CD4-positive, alpha-beta T cell treated with Interleukin-4 for 4 hours (primary cell): ENCODE results near the gene ARFGEF3.
"Not testable (repeated sequence)": the region's sequence is repeated elsewhere in the genome, so short reads cannot be mapped to it uniquely, and the experiment has no call there.

Source experiments
- DNase-seq: peaks from one replicate; pipeline ENCODE4 v3.0.0-alpha.2; 2020

Gene ARFGEF3

GRCh38 chr6:138309695-138310094 lies 148.0 kb downstream of the ARFGEF3 start:
- no peak for DNase-seq

DNA sequence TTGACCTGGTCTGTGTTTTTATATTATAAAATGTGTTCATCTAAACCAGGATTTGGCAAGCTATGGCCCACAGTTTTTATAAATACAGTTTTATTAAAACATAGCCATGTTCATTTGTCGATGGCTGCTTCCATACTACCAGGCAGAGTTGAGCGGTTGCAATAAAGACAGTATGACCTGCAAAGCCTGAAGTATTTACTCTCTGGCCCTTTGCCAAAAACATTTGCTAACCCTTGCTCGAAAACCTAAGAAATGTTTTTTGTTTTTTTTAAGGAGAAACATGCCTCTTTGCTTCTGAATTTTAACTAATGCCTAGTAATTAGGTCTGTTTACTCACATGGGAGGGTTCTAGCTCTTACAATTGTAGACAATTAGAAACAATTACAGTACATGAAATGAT lies 148.6 kb downstream of the ARFGEF3 start:
- no peak for DNase-seq

DNA sequence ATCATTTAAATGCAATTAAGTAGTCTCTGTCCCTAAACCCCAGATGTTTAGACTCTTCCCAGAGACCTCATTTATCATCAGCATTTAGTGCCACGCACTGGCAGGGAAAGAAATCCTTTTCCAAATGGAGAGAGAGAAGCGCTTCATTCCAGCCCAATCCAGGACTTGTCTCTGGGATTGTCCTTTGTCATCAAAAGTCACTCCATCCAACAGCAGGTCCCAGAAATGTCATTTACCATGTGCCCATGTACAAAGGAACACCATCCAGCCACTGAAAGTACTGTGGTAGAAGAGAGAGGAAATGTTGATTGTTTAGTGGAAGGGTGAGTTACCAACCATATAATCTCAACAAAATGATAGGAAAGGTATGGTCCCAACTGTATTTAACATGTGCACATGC lies 149.1 kb downstream of the ARFGEF3 start:
- no peak for DNase-seq

DNA sequence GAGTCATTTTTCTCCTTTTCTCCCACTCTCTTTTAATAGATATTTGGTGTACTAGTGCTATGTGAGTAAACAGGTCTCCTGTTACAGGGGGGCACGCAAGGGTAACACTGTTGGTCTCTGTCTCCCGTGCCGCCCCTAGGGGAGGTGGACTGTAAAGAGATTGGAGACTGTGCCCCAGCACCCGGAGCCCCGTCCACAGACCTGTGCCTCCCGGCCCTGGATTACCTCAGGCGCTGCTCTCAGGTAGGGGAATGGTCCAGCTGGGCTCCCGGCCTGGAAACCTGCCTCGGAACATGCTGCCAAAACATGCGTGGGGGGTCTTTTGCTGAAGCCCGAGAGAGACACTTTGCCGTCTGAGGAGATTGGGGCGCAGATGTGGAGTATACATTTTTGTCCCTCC lies 149.5 kb downstream of the ARFGEF3 start:
- DNase-seq, result no peak

DNA sequence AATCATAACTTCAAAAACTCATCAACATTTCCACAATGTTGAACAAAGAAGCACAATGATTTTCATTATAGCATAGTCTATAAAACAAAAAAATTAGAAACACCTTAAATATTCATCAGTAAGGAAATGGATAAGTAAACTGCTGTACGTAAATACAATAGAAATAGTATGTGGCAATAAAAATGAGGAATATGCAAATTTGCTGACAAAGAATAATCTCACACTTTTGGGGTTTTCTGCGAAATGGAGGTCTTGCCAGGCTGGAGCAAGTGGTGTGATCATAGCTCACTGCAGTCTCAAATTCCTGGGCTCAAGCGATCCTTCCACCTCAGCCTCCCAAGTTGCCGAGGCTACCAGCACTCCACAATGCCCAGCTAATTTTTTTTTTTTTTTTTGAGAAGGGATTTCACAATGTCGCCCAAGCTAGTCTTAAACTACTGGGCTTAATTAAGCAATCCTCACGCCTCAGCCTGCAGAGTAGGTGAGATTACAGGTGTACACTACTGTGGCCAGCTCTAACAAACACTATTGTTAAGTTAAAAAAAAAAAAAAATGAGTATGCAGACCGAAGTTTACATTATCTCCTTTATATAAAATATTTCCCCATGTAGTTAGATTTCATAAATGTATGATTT lies 157.1 kb downstream of the ARFGEF3 start:
- no peak for DNase-seq

DNA sequence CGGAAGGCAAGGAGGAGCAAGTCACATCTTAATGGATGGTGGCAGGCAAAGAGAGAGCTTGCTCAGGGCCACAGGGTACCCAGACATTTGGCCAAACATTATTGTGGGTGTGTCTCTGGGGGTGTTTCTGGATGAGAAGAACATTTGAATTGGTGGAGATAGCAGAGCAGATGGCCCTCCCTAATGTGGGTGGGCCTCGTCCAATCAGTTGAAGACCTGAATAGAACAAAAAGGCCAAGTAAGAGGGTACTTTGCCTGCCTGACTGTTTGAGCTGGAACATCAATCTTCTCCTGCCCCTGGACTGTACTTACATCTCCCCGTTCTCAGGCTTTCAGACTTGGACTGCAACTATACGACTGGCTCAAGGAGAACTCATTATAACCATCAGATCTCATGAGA lies 160.2 kb downstream of the ARFGEF3 start:
- no peak for DNase-seq

GRCh38 chr6:138323821-138324220 lies 162.1 kb downstream of the ARFGEF3 start:
- no peak for DNase-seq

- no peak for DNase-seq
Observed at GRCh38 chr6:138328210-138328609, 166.5 kb downstream of the ARFGEF3 start.

GRCh38 chr6:138330763-138331162 lies 169.0 kb downstream of the ARFGEF3 start:
- DNase-seq, result no peak

- DNase-seq, result no peak
Observed at GRCh38 chr6:138331444-138331843, 169.7 kb downstream of the ARFGEF3 start.

GRCh38 chr6:138331984-138332383 lies 170.2 kb downstream of the ARFGEF3 start:
- no peak for DNase-seq

DNA sequence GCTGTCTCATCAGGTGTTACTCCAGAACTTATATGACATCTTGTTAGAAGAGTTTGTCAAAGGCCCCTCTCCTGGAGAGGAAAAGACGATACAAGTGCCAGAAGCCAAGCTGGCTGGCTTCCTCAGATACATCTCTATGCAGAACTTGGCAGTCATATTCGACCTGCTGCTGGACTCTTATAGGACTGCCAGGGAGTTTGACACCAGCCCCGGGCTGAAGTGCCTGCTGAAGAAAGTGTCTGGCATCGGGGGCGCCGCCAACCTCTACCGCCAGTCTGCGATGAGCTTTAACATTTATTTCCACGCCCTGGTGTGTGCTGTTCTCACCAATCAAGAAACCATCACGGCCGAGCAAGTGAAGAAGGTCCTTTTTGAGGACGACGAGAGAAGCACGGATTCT lies 172.3 kb downstream of the ARFGEF3 start:
- no peak for DNase-seq

- no peak for DNase-seq
Observed at GRCh38 chr6:138334963-138335362, 173.2 kb downstream of the ARFGEF3 start.

DNA sequence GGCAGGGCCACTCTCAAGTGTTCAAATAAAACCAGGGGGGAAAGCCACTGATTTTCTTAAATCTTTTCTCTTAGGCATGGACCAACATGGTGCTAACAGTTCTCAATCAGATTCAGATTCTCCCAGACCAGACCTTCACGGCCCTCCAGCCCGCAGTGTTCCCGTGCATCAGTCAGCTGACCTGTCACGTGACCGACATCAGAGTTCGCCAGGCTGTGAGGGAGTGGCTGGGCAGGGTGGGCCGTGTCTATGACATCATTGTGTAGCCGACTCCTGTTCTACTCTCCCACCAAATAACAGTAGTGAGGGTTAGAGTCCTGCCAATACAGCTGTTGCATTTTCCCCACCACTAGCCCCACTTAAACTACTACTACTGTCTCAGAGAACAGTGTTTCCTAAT lies 174.5 kb downstream of the ARFGEF3 start:
- DNase-seq, result no peak

DNA sequence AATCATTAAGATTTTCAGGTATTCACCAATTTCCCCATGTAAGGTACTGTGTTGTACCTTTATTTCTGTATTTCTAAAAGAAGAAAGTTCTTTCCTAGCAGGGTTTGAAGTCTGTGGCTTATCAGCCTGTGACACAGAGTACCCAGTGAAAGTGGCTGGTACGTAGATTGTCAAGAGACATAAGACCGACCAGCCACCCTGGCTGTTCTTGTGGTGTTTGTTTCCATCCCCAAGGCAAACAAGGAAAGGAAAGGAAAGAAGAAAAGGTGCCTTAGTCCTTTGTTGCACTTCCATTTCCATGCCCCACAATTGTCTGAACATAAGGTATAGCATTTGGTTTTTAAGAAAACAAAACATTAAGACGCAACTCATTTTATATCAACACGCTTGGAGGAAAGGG lies 175.3 kb downstream of the ARFGEF3 start:
- no peak for DNase-seq

GRCh38 chr6:138339024-138339423 lies 177.3 kb downstream of the ARFGEF3 start:
- no peak for DNase-seq

- DNase-seq, result no peak
Observed at GRCh38 chr6:138341176-138341575, 179.4 kb downstream of the ARFGEF3 start.

DNA sequence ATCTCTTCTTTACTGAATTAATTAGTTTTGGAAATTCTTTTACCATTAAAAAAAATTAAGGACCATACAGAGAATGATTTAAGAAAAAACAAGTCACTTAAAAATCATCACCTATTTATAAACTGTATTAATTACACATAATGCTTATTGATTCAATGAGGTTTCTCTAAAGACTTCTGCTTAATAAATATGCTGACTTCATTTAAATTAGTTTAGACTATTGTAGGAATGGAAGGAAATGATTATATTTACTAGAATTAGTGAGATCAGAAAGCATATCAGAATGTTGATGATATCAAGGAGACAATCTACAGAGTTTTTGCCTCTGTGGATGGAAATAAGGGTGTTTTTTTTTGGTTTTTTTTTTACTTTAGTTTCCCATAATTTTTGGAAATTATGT lies 181.4 kb downstream of the ARFGEF3 start:
- DNase-seq, result no peak

DNA sequence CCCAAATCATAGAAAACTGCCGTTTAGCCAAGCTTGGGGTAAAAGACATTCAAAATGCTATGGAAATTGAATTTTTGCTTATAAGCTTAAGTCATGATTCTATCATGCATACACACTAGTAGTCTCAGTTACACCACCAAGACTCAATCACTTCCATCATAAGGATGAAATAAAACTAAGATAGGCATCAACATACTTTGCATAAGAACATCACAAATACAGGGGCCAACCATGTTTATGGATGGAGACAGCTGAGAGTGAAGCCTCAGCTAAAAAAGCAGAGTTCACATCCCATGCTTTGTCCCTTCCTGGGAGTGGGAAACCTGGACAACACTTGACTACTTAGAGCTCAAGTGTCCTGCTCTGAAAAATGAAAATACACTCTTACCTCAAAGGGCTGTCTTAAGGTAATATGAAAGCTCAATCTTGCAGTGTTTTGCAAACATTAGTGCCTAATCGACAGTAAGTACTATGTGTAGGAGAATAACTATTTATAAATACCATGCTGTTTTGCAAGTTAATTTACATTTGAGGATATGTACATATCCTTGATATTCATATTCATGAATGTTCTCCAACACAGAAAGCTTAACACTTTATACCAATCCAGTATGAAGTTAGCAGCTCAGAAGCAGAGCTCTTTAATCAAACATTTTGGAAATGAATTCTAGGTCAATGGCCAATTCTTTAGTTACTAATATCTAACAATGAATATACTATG lies 184.0 kb downstream of the ARFGEF3 start:
- DNase-seq, result no peak

DNA sequence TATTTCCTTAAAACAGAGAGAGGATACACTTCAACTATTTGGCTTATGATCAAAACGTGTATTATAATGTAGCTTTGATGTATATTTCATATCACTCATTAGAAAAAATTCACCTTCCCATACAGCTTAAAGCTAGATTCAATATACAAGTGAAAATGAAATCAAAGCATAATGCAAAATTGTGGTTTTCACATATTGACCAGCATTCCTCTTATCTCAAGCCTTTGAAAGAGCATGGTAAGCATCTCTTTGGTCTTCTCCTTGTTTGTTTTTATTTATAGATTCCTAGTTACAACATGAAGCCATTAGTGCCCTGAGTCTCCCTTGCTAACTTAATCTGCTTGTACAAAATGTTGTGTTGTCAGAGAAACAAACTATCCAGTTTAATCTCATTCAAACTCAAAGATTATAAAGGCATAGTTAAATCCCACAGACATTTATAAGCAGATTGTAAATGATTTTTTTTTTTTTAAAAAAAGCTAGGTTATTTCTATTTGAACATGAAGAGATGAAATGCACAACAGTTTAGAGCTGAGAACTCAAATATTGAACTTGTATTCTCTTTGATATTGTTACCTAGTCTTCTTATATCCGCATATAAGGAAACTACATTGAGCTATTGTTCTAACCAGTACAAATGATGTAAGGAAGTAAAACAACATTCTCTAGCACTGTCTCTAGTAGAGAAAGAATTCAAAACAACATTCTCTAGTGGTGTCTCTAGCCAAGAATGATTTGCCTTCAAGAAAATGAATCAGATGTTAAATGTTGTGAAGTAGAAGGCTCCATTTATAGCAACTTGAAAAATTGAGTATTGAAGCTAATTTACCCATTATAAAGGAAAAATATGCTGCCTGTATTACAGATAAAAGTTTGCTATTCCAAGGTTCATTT lies 184.8 kb downstream of the ARFGEF3 start:
- no peak for DNase-seq

- no peak for DNase-seq
Observed at GRCh38 chr6:138347864-138348263, 186.1 kb downstream of the ARFGEF3 start.

- no peak for DNase-seq
Observed at GRCh38 chr6:138349891-138350290, 188.2 kb downstream of the ARFGEF3 start.

DNA sequence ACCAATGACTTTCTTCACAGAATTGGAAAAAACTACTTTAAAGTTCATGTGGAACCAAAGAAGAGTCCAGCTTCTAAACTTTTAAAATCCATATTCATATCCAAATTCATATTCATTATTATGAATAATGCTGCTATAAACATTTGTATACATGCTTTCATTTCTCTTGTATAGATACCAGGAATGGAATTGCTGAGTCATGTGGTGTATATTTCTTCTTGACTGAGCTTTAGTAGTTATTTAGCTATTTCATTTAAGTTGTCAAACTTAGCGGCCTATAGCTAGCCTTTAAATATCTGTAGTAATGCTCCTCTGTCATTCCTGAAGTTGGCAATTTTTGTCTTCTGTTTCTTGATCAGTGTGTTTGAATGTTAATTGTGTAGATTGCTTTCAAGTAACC lies 196.2 kb downstream of the ARFGEF3 start:
- no peak for DNase-seq

GRCh38 chr6:138368684-138369083 lies 206.9 kb downstream of the ARFGEF3 start:
- DNase-seq, result not testable (repeated sequence)
